ENCODE measurements around the gene C3AR1.
"Not testable (repeated sequence)": the region's sequence is repeated elsewhere in the genome, so short reads cannot be mapped to it uniquely, and the experiment has no call there.

C3AR1 gene

GRCh38 chr12:8078398-8078797, 12.2 kb upstream of the C3AR1 start:
- TF ChIP-seq, protein P1, sequence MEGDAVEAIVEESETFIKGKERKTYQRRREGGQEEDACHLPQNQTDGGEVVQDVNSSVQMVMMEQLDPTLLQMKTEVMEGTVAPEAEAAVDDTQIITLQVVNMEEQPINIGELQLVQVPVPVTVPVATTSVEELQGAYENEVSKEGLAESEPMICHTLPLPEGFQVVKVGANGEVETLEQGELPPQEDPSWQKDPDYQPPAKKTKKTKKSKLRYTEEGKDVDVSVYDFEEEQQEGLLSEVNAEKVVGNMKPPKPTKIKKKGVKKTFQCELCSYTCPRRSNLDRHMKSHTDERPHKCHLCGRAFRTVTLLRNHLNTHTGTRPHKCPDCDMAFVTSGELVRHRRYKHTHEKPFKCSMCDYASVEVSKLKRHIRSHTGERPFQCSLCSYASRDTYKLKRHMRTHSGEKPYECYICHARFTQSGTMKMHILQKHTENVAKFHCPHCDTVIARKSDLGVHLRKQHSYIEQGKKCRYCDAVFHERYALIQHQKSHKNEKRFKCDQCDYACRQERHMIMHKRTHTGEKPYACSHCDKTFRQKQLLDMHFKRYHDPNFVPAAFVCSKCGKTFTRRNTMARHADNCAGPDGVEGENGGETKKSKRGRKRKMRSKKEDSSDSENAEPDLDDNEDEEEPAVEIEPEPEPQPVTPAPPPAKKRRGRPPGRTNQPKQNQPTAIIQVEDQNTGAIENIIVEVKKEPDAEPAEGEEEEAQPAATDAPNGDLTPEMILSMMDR (IDR thresholded peaks at IDR 0.05; ENCODE audit: low read depth, low read length, missing control alignments), result peak; percentile 55
- DNase-seq (ENCODE audit: extremely low read depth, low read depth), result peak; percentile 56
- H3K4me3 ChIP-seq (replicated peaks; ENCODE audit: low read depth, low read length), result no peak overlapping the region

- peak; percentile 43 for DNase-seq (ENCODE audit: extremely low read depth, low read depth)
- TF ChIP-seq, protein P1 (IDR thresholded peaks at IDR 0.05; ENCODE audit: low read depth, low read length, missing control alignments), result no peak
- H3K4me3 ChIP-seq (replicated peaks; ENCODE audit: low read depth, low read length), result no peak overlapping the region
These were observed 11.0 kb upstream of the C3AR1 start for GRCh38 chr12:8077207-8077606.

GRCh38 chr12:8076366-8076765, 10.2 kb upstream of the C3AR1 start:
- TF ChIP-seq, protein P1 (IDR thresholded peaks at IDR 0.05; ENCODE audit: low read depth, low read length, missing control alignments), result no peak
- no peak overlapping the region for H3K4me3 ChIP-seq (replicated peaks; ENCODE audit: low read depth, low read length)
- no peak for DNase-seq (ENCODE audit: extremely low read depth, low read depth)

DNA sequence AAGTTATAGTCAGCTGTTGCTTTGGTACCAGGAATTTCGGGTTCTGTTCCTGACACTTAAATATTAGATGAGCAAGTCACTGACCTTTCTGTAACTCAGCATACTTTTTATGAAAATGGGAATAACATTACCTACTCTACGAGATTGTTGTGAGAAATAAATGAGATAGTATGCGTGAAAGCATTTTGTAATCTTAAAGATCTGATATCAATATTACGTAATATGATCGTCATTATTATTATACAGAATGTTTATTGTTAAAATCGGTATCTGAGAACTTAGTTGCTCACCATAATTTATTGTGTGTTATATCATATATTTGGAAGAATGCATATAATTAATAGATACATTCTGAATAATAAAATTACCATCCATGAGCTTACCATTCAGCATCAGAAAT, 9.8 kb upstream of the C3AR1 start:
- H3K4me3 ChIP-seq (replicated peaks; ENCODE audit: low read depth, low read length), result no peak overlapping the region
- DNase-seq (ENCODE audit: extremely low read depth, low read depth), result no peak
- TF ChIP-seq, protein P1 (IDR thresholded peaks at IDR 0.05; ENCODE audit: low read depth, low read length, missing control alignments), result no peak

GRCh38 chr12:8071820-8072219, 5.7 kb upstream of the C3AR1 start:
- DNase-seq (ENCODE audit: extremely low read depth, low read depth), result not testable (repeated sequence)

GRCh38 chr12:8069582-8069981, 3.4 kb upstream of the C3AR1 start:
- no peak for DNase-seq (ENCODE audit: extremely low read depth, low read depth)
- TF ChIP-seq, protein P1 (IDR thresholded peaks at IDR 0.05; ENCODE audit: low read depth, low read length, missing control alignments), result no peak
- no peak overlapping the region for H3K4me3 ChIP-seq (replicated peaks; ENCODE audit: low read depth, low read length)

More at GRCh38 chr12:8071820-8072219, 5.7 kb upstream of the C3AR1 start:
- not testable (repeated sequence) for H3K4me3 ChIP-seq (replicated peaks; ENCODE audit: low read depth, low read length)

DNA sequence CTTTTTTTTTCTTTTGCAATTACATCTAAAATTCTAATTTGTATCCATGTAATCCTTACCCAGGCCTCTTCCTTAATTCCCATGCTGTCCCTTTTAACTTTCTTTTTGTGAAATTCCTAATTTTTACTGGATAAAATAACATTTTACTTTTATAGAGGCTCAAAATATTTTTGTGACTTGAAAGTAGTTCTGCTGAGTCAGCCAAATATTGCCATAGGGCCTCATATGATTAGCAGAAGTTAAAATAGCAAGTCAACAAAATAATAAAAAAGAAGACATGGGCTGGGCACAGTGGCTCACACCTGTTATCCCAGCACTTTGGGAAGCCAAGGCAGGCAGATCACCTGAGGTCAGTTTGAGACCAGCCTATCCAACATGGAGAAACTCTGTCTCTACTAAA, 2.0 kb downstream of the C3AR1 start:
- DNase-seq (ENCODE audit: extremely low read depth, low read depth), result no peak
- TF ChIP-seq, protein P1 (IDR thresholded peaks at IDR 0.05; ENCODE audit: low read depth, low read length, missing control alignments), result no peak
- H3K4me3 ChIP-seq (replicated peaks; ENCODE audit: low read depth, low read length), result no peak overlapping the region
